Stimulated activated naive CD8-positive, alpha-beta T cell treated with anti-CD3 and anti-CD28 coated beads, Interleukin-15, Interleukin-2, amounts not matched to agents 100 U/mL and 50 U/mL, for 24 hours (primary cell): ENCODE data around the gene INHBB.

ENCODE experiments used
- ATAC-seq: fragments of 150-1000 bp; cut with Tn5 transposase; one replicate; pipeline ENCODE4 v1.10.0; 2021
- DNase-seq: peaks from one replicate; pipeline ENCODE4 v3.0.0; 2021

Gene INHBB

GRCh38 chr2:120357768-120358167, 11.8 kb downstream of the INHBB start:
- no peak for ATAC-seq
- DNase-seq: no peak

DNA sequence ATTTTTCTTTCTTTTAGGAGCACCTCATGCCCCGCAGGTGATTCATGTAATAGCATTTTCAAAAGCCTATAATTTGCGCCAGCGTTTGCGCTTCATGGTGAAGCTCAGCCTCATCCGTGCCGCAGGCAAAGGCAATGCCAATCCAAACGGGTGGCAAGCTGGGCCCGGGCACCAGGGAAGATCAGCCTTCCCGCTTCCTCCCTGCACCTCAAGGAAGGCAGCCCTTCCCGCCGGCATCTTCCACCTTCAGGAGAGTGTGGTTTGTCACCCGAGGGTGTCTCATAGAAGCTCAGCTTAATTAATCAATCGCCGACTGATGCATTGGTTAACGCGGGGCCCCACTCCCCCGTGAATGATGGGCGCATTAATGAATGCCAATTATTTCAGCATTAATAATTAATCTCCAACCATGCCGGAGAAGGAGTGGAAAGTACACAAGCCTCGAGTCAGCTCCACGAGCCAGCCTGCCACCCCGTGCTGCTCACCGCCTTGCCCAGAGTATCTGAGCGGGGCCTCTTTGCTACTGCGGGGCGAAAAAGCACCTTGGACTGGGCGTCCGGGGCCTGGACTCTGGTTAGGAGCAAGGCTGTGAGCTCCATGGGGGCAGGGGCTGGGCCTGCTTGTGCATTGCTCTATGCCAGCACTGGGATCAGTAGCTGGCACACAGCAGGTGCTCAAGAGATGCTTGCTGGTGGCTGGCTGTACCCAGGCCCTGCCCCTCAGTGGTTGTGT, 13.0 kb downstream of the INHBB start:
- DNase-seq (no peak), ATAC-seq (no peak)

- ATAC-seq: no peak
- DNase-seq: no peak
Observed at GRCh38 chr2:120360307-120360855, 14.4 kb downstream of the INHBB start.

DNA sequence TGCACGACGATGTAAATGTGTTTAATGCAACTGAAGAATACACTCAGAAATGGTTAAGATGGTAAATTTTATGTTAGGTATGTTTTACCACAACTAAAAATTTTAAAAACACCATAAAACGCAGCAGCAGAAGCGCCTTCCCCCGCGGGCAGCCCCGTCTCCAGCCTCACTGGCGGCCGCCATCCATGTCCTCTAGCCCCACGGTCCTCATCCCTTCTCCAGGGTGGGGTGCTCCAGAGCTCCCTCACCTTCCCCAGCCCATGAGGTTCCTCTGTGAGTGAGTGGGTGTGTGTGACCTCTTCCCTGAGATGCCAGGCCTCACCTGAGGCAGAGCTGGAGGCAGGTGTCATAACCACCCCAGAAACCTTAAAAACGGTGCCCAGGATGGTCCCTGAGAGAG, 17.0 kb downstream of the INHBB start:
- ATAC-seq (no peak), DNase-seq (no peak)

DNA sequence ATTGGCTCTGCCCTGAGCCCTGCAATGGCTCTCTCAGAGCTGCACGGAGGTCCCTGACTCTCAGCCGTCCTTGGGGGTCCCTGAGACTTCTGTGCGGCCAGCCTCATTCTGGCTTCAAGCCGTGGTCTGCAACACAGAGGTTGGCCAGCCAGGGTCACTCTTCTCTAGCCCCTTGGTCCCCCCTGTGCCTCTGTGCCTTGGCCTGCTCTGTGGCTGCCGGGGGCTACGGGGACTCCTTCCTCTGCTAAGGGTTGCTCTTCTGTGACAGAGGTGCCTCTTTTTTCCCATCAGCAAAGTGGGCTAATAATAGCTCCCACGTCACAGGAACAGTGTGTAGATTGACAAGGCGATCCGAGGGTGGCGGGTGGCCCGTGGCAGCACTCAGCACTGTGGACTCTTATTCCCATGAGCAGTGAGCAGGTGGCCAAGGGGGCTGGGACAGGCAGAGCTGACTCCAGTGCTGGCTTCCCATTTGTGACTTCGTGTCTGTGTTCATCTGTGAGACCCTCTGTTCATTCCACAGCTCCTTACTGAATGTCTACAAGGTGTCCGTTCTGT, 19.4 kb downstream of the INHBB start:
- DNase-seq (no peak), ATAC-seq (no peak)

GRCh38 chr2:120366698-120367097, 20.8 kb downstream of the INHBB start:
- DNase-seq: no peak
- no peak for ATAC-seq

DNA sequence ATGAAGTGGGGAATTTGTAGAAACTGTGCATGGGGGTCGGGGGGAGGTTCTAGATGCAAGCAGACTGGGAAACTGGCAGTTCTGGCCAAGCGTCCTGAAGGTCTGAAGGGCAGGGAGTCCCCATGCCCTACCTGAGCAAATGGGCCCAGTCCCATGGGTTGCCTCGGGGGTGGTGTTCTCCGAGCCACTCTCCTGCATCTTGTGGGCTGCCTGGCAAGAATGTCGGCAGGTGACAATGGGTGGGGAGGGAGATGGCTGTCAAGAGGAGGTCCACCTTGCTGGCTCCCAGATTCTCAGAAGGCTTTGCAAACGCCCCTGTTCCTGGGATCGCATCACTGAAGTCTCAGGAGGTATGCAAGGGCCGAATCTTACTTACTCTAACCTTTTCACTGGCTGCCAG, 21.3 kb downstream of the INHBB start:
- DNase-seq (no peak), ATAC-seq (no peak)

GRCh38 chr2:120367649-120368048, 21.7 kb downstream of the INHBB start:
- ATAC-seq (no peak), DNase-seq (no peak)

DNA sequence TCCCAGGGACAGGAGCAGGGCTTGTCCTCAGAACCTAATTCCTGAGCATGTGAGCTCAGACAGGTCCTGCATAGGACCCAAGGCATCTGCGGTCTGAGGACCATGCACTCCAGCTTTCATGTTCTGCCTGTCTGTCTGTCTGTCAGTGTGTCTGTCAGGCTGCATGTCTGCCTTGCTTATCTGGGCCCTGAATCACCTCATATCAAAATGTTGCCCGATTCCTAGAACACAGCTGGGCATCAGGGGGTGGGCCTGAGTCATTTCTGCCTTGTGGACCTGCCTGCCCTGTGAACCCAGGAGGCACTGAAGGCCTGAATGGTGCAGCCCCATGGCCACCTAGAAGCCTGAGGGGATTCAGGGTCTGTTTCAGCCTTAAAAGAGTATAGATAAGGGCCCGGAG, 22.1 kb downstream of the INHBB start:
- DNase-seq (no peak), ATAC-seq (no peak)

DNA sequence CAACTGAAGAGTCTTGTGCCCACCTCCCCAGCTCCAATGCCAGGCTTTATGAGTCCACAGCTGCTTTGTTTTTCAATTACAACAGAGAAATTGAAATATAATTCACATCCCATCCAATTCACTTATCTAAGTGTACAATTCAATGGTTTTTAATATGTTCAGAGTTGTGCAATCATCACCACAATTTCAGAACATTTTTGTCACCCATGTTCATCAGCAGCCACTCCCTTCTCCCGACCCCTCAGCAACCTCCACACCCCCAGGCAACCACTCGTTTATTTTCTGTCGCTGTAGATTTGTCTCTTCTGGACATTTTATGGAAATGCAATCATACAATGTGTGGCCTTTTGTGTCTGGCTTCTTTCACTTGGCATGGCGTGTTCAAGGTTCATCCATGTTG, 23.3 kb downstream of the INHBB start:
- ATAC-seq (no peak), DNase-seq (no peak)

DNA sequence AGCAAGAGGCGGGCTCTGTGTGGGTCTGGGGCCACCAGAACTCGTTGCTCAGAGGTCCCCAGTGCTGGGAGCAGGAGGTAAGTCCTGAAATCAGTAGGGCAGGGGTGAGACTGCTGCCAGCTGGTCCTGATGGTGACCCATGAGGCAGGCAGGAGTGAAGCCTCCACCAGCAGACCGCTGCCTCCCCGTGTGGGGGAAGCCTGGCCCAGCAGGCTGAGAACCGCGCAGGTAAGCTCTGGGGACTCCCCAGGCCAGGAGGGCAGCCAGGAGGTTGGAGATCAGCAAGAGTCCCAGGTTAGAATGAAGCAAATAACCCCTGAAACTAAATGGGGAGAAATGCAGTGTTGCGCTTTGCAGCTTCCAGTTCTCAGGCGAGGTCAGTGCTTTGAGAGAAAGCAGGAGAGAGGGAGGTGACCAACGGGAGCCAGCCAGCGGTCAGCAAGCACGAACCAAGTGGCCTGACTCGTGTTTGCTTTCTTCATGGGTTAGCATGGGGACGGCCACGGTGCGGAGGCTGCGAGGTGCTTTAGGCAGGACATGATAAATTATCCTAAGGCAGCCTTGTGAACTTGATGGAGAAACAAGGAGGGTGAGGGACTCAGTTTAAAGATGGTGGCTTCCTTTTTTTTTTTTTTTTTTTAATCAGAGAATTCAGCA, 26.2 kb downstream of the INHBB start:
- DNase-seq (no peak), ATAC-seq (no peak)

DNA sequence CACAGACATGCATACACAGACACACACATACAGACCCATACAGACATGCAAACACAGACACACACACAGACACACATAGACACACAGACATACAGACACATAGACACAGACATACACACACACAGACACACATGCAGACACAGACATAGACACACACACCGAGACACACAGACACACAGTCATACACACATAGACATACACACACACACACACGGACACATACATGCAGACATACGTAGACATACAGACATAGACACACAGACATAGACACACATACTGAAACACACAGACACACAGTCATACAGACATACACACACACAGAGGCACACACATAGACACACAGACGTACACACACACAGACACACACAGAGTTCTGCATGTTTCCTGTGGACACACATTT, 26.9 kb downstream of the INHBB start:
- no peak for ATAC-seq
- no peak for DNase-seq

- no peak for DNase-seq
- ATAC-seq: no peak
Observed at GRCh38 chr2:120373424-120373823, 27.5 kb downstream of the INHBB start.

GRCh38 chr2:120374821-120375220, 28.9 kb downstream of the INHBB start:
- ATAC-seq (no peak), DNase-seq (no peak)

DNA sequence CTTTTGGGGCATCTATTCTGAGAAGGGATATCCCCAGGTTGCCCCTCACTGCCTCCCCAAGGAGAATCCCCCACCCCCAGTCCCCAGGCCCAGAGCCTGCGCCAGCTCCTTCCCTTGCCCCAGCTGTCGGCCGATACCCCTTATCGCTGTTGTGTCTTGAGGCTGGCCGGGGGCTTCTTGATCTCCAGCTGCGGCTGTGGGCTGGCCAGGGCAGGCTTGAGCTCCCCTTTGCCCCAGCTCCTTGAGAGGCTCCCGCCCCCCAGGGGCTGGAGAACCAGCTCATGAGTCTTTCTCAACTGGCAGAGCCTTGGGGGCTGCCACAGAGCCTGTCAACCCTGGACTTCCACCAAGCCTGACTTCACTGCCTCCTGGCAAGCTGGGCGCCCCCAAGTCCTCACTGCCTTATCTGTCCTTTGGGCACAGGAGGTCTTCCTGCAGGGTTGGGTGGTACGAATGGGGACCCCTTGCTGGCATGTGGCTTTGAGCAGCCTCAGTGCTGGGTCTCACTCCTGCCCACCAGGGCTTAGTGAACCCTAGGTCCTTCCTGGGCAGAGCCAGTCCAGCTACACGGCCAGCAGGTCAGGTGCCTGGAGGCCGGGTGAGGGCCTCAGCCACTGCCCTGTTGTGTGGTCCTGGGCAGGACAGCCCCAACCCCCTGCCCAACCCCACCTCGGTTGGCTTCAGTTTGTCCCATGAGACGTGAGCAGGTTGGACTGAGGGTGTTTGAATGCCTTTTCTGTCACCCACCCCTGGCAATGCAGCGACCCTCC, 29.5 kb downstream of the INHBB start:
- DNase-seq (no peak), ATAC-seq (no peak)

DNA sequence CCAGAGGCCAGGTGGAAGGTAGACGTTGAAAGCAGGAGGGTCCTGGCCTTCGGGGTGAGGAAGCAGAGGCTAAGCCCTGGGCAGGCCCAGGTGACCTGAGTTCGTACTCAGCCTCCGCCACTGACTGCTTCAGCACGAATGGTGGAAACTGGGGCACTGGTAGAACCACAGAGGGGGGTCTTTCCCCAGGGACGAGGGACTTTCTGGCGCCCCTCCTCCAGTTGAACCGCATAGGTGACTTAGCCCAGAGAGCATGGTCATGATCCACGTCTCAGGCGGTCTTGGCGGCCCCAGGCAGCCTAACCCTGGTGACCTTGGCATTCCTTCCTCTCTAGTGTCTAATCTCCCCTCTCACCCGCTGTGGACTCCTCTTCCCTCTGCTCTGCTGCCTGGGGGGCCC, 30.2 kb downstream of the INHBB start:
- ATAC-seq: no peak
- DNase-seq: no peak

DNA sequence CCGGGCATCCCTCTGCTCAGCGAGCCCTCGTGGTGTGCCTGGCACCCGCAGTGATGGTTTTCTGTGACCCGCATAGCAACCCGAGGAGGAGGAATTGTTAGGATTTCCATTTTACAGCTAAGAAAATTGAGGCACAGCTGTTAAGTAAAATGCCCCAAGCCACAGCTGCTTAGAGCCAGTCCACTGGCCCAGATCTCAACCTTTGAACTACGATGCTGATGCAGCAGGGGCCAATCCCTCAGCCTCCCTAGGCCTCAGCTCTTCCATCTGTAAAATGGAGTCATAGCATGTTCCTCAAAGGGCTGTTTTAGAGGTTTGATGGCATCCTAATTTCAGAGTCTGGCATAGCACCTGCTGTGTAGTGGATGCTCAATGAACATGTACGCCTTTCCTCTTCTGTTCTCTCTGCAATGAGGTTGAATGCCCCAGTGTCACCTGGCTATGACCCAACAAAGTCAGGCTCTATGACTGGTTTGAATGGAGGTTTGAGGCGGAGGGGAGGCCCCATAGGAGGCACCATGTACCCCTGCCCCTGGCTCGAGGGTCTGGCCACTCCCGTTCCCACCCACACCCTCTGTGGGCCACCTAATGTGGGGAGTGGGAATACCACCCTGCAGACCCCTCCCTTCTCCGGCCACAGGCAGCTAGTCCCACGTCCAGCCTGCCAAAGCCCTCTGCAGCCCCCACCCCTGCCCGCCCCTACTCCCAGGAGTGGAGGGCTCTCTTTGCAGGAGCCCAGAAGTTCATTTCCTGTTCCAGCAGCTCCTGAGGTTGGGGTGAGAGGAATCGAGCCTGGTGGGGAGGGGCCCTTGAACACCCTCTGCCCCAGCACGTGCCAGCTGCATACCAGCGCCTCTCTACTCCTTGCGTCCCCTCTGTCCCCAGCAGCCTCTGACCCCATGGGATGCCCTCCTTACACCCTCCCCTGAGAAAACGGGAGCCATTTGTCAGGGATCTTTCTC, 31.0 kb downstream of the INHBB start:
- DNase-seq: no peak
- no peak for ATAC-seq

- DNase-seq (no peak), ATAC-seq (no peak)
Observed at GRCh38 chr2:120378605-120379004, 32.7 kb downstream of the INHBB start.

- no peak for DNase-seq
- no peak for ATAC-seq
Observed at GRCh38 chr2:120379916-120380893, 34.3 kb downstream of the INHBB start.

DNA sequence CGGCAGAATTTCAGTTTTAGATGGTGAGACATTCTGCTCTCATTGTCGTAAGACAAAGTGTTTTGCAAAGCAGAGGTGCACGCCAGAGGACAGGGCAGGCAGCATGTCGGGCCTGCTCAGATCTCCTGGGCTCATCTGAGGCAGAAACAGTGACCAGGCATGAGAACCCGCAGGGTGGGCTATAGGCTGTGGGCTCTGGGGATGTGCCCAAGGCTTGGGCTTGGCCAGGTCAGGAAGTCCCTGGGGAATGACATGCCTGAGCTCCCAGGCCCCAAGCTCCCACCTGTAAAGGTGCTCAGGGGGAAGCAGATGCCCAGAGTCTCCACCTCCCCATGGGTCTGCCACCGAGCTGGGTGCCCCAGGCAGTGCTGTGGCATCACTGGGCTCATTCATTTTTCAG, 35.3 kb downstream of the INHBB start:
- DNase-seq: no peak
- ATAC-seq: no peak
